K562 (cell line): ENCODE results near the gene DCAF8. TPM values are rescaled to one million over a fixed set of nuclear protein-coding genes. Genes with fewer than 3 reads are reported as not detected.

Source experiments
- ASH1L ChIP-seq: fragments of 450-650 bp; IDR thresholded peaks from 2 replicates; pipeline ENCODE4 v1.6.1; 2018; ENCODE audit warnings: borderline replicate concordance, mild to moderate bottlenecking, low read depth; ENCODE audit not compliant: partially characterized antibody
- BCL6 ChIP-seq: fragments of 250-450 bp; sonication (Bioruptor Pico); IDR thresholded peaks from 2 replicates; pipeline ENCODE4 v1.4.0; 2020
- CBX5 ChIP-seq: IDR thresholded peaks from 2 replicates; pipeline ENCODE4 v1.6.1; 2014; ENCODE audit warnings: low read depth, borderline replicate concordance
- CCAR2 ChIP-seq: fragments of 200-400 bp; formaldehyde crosslinking; IDR thresholded peaks from 2 replicates; pipeline ENCODE4 v1.6.1; 2017; ENCODE audit warnings: mild to moderate bottlenecking, low read depth, low read length
- DNMT1 ChIP-seq: fragments of 450-650 bp; IDR thresholded peaks from 2 replicates; pipeline ENCODE4 v1.6.1; 2016; ENCODE audit warnings: antibody characterized with exemption, mild to moderate bottlenecking
- EGR1 ChIP-seq: fragments of 450-650 bp; conservative IDR thresholded peaks from 2 replicates; pipeline ENCODE4 v1.6.1; 2017; ENCODE audit warnings: mild to moderate bottlenecking
- EZH2 ChIP-seq: IDR thresholded peaks from 2 replicates; pipeline ENCODE4 v1.6.1; 2012; ENCODE audit warnings: low read depth, mild to moderate bottlenecking, inconsistent platforms, low read length, borderline replicate concordance
- ILK ChIP-seq: fragments of 450-650 bp; IDR thresholded peaks from 2 replicates; pipeline ENCODE4 v1.6.1; 2016; ENCODE audit warnings: missing genetic modification characterization, low read depth, mild to moderate bottlenecking, missing compliant biosample characterization, moderate library complexity, borderline replicate concordance
- IRF2 ChIP-seq: sonication (generic); formaldehyde crosslinking; IDR thresholded peaks from 2 replicates; pipeline ENCODE4 v1.8.1; 2022; ENCODE audit warnings: mild to moderate bottlenecking, missing genetic modification reagents
- NR4A1 ChIP-seq, 2 experiments: fragments of 250-450 bp in 1 of 2; fragments of 450-650 bp in 1 of 2; sonication (Bioruptor Pico) in 1 of 2; IDR thresholded peaks; 2 replicates each; pipeline versions ENCODE4 v1.4.0 to v1.6.1; 2016 to 2020; ENCODE audit warnings: mild to moderate bottlenecking in 2 of 2, missing compliant biosample characterization in 1 of 2, missing genetic modification characterization in 1 of 2, moderate library complexity in 1 of 2
- PHF8 ChIP-seq: fragments of 200-600 bp; sonication (generic); IDR thresholded peaks from 2 replicates; pipeline ENCODE4 v1.6.1; 2012; ENCODE audit warnings: mixed run types, mild to moderate bottlenecking, inconsistent platforms, low read length, moderate library complexity, borderline replicate concordance
- PTTG1 ChIP-seq: fragments of 450-650 bp; IDR thresholded peaks from 2 replicates; pipeline ENCODE4 v1.6.1; 2016; ENCODE audit warnings: low read depth, mild to moderate bottlenecking, missing genetic modification characterization, missing compliant biosample characterization
- SMARCB1 ChIP-seq: IDR thresholded peaks from 2 replicates; pipeline ENCODE4 v1.6.1; 2011; ENCODE audit warnings: improper control_type of control experiment, low read depth; ENCODE audit not compliant: insufficient read length
- STAT5B ChIP-seq: fragments of 250-450 bp; sonication (Bioruptor Pico); IDR thresholded peaks from 2 replicates; pipeline ENCODE4 v1.8.0; 2021; ENCODE audit warnings: mild to moderate bottlenecking, inconsistent platforms
- TGIF2 ChIP-seq: sonication (generic); formaldehyde crosslinking; IDR thresholded peaks from 2 replicates; pipeline ENCODE4 v1.8.1; 2022; ENCODE audit warnings: mild to moderate bottlenecking, missing genetic modification reagents, moderate library complexity
- ZEB2 ChIP-seq: fragments of 450-650 bp; IDR thresholded peaks from 2 replicates; pipeline ENCODE4 v1.6.1; 2016
- ZNF217 ChIP-seq: sonication (generic); formaldehyde crosslinking; IDR thresholded peaks from 2 replicates; pipeline ENCODE4 v1.8.0; 2022; ENCODE audit warnings: mild to moderate bottlenecking, missing genetic modification reagents
- ZNF324 ChIP-seq: fragments of 250-450 bp; sonication (Bioruptor Pico); IDR thresholded peaks from 2 replicates; pipeline ENCODE4 v1.4.0; 2020; ENCODE audit warnings: mild to moderate bottlenecking
- polyA plus RNA-seq, 8 experiments: library from polyadenylated mRNA; depleted of rRNA in 4 of 8; stranded (reverse) in 5 of 8; unstranded in 3 of 8; fragments of >200 nt; fragmentation: Nextera tagmentation in 2 of 8; fragmentation: Illumina TruSeq in 1 of 8; extraction: Ambion mirVana in 2 of 8; extraction: Trizol in 1 of 8; gene quantifications; 2 replicates each; pipeline versions ENCODE4 v1.2.1 to v1.2.3, GENCODE V29; 2011 to 2014; ENCODE audit warnings: inconsistent platforms in 1 of 8, missing spikeins in 1 of 8
- total RNA-seq, 7 experiments: library from RNA; depleted of rRNA in 6 of 7; stranded (reverse); fragments of >200 nt in 6 of 7; fragmentation: Illumina TruSeq in 2 of 7; extraction: Trizol in 2 of 7; gene quantifications; 2 replicates each; pipeline versions ENCODE4 v1.2.1 to v1.2.3, GENCODE V29; 2011 to 2021; ENCODE audit warnings: low replicate concordance in 1 of 7
- TF ChIP-seq, protein P1 (sequence below): fragments of 150-350 bp; IDR thresholded peaks from 2 replicates; pipeline ENCODE4 v1.6.1; 2014; ENCODE audit warnings: low read depth, mild to moderate bottlenecking, low read length, borderline replicate concordance
- TF ChIP-seq, protein P2 (sequence below): IDR thresholded peaks from 2 replicates; pipeline ENCODE4 v1.6.1; 2012; ENCODE audit warnings: low read depth, low read length, improper control_type of control experiment, borderline replicate concordance
- TF ChIP-seq, protein P3 (sequence below), 3 experiments: fragments of 200-800 bp in 1 of 3; sonication (Bioruptor generic) in 1 of 3; sonication (generic) in 1 of 3; formaldehyde crosslinking in 1 of 3; IDR thresholded peaks; 2 replicates each; pipeline versions ENCODE4 v1.6.1 to v1.8.0; 2016 to 2022; ENCODE audit warnings: mild to moderate bottlenecking in 2 of 3, missing compliant biosample characterization in 2 of 3, missing genetic modification characterization in 2 of 3, missing genetic modification reagents in 1 of 3

The DCAF8 gene
- total and polyA plus RNA-seq, 9 of the 15 experiments (the other 6 are each of a cell fraction or from before 2014, with no cell fraction given) = 11.6 to 149 (median 81.3) TPM

DNA sequence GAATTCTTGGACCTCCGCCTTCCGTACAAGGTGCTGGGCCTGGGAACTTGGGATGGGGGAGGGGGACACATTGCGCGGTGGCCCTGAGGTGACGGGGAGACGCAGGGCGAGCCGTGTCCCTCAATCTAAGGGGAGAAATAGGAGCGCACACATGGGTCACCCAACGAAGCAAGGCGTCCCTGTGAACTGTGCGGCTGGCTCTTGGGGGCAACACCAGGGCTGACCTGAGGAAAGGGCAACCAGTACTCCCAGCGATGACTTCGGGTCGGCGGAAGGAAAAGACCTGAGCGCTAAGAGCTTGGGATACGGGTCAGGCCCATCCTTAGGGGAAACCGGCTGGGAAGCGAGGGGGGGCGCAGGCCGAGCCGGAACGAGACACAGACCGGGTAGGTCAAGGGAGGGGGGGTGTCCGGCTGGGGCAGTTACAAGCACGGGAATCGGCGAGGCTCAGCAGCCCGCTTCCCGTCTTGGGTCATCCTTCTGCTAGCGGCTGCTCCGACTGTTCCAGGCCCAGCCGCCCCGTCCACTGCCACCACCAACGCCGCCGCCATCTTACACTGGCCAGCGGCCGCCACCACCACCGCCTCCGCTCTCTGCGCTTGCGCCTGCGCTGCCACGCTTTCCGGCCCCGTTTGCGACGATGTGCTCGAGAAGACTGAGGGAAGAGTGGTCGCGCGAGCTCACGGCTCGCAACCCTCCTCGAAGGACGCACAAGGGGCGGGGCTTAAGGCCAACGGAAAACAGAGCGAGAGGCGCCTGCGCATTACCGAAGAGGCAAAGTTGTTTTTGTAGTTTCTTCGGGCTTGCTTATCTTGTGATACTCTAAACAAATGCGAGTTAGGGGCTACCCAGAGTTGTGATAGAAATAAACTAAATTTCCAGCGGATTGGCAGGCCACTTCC is at the start of gene DCAF8 (continued):
- TF ChIP-seq, protein P1, sequence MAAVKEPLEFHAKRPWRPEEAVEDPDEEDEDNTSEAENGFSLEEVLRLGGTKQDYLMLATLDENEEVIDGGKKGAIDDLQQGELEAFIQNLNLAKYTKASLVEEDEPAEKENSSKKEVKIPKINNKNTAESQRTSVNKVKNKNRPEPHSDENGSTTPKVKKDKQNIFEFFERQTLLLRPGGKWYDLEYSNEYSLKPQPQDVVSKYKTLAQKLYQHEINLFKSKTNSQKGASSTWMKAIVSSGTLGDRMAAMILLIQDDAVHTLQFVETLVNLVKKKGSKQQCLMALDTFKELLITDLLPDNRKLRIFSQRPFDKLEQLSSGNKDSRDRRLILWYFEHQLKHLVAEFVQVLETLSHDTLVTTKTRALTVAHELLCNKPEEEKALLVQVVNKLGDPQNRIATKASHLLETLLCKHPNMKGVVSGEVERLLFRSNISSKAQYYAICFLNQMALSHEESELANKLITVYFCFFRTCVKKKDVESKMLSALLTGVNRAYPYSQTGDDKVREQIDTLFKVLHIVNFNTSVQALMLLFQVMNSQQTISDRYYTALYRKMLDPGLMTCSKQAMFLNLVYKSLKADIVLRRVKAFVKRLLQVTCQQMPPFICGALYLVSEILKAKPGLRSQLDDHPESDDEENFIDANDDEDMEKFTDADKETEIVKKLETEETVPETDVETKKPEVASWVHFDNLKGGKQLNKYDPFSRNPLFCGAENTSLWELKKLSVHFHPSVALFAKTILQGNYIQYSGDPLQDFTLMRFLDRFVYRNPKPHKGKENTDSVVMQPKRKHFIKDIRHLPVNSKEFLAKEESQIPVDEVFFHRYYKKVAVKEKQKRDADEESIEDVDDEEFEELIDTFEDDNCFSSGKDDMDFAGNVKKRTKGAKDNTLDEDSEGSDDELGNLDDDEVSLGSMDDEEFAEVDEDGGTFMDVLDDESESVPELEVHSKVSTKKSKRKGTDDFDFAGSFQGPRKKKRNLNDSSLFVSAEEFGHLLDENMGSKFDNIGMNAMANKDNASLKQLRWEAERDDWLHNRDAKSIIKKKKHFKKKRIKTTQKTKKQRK = no peak
- TF ChIP-seq STAT5B (CRISPR knock-in tag) (no peak), PTTG1 (tag) (no peak), ILK (tag) (no peak), EGR1 (peak; percentile 95), IRF2 (CRISPR knock-in tag) (no peak), CBX5 (0 out of 2 replicates have a peak, but pooled peaks have one; percentile 10), CCAR2 (no peak), ZNF324 (CRISPR knock-in tag) (no peak), DNMT1 (peak; percentile 87; the same call in 1 of the 2 replicates), EZH2 (no peak), NR4A1 (CRISPR knock-in tag; IDR thresholded peaks at IDR 0.05) (no peak), NR4A1 (tag; IDR thresholded peaks at IDR 0.05) (no peak), ASH1L (no peak), TGIF2 (no peak), ZNF217 (CRISPR knock-in tag) (no peak), SMARCB1 (no peak), ZEB2 (no peak), BCL6 (CRISPR knock-in tag) (no peak), PHF8 (peak; percentile 98)
- TF ChIP-seq, protein P2, sequence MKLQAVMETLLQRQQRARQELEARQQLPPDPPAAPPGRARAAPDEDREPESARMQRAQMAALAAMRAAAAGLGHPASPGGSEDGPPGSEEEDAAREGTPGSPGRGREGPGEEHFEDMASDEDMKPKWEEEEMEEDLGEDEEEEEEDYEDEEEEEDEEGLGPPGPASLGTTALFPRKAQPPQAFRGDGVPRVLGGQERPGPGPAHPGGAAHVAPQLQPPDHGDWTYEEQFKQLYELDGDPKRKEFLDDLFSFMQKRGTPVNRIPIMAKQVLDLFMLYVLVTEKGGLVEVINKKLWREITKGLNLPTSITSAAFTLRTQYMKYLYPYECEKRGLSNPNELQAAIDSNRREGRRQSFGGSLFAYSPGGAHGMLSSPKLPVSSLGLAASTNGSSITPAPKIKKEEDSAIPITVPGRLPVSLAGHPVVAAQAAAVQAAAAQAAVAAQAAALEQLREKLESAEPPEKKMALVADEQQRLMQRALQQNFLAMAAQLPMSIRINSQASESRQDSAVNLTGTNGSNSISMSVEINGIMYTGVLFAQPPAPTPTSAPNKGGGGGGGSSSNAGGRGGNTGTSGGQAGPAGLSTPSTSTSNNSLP = no peak
- TF ChIP-seq, protein P3, sequence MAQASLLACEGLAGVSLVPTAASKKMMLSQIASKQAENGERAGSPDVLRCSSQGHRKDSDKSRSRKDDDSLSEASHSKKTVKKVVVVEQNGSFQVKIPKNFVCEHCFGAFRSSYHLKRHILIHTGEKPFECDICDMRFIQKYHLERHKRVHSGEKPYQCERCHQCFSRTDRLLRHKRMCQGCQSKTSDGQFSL (CRISPR knock-in tag; IDR thresholded peaks at IDR 0.05) = peak; percentile 99
- TF ChIP-seq, protein P3 (tag; IDR thresholded peaks at IDR 0.05) = peak in 1 of 2 experiments; percentile 93; a peak in 2 of 4 replicates
